NCI-H748 (cell line): ENCODE results near the gene PET117.
"Not testable (repeated sequence)": the region's sequence is repeated elsewhere in the genome, so short reads cannot be mapped to it uniquely, and the experiment has no call there.

Experiments used
- DNase-seq: peaks from one replicate; lab custom pipeline; 2025; ENCODE audit not compliant: unreplicated experiment; lab: John Stamatoyannopoulos, UW

The PET117 gene

GRCh38 chr20:18156045-18156444, 18.4 kb downstream of the PET117 start:
- DNase-seq, result no peak

DNA sequence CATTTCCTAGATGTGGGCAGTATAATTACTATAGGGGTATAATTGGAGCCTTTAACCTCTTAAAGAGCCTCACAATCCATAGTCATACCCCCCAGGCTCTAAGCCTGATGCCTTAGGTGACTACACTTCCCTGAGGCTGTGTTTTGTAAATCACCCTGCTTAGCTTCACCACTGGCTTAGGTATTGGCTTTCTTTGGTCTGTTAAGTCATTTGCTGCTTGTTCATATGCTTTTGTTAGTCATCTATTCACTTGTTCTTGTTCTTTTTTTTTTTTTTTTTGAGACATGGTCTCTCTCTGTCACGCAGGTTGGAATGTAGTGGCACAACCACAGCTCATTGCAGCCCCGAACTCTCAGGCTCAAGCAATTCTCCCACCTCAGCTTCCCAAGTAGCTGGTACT, 26.7 kb downstream of the PET117 start:
- no peak for DNase-seq

GRCh38 chr20:18165553-18165952, 27.9 kb downstream of the PET117 start:
- DNase-seq, result no peak

- DNase-seq, result no peak
Measured at GRCh38 chr20:18166241-18166881, 28.7 kb downstream of the PET117 start.

GRCh38 chr20:18166950-18167349, 29.3 kb downstream of the PET117 start:
- DNase-seq, result no peak

DNA sequence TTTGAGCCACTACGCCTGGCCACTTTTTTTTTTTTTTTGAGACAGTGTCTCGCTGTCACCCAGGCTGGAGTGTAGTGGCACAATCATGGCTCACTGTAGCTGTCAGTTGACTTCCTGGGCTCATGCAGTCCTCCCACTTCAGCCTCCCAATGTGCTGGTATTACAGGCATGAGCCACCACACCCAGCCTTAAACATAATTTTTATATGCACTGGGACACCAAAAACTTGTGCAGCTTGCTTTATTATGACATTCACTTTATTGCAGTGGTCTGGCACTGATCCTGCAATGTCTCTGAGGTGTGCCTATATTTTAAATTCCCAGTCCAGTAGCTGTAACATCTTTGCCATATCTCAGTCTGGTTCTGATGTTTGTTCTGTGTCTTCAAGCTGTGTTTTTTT, 34.7 kb downstream of the PET117 start:
- no peak for DNase-seq

DNA sequence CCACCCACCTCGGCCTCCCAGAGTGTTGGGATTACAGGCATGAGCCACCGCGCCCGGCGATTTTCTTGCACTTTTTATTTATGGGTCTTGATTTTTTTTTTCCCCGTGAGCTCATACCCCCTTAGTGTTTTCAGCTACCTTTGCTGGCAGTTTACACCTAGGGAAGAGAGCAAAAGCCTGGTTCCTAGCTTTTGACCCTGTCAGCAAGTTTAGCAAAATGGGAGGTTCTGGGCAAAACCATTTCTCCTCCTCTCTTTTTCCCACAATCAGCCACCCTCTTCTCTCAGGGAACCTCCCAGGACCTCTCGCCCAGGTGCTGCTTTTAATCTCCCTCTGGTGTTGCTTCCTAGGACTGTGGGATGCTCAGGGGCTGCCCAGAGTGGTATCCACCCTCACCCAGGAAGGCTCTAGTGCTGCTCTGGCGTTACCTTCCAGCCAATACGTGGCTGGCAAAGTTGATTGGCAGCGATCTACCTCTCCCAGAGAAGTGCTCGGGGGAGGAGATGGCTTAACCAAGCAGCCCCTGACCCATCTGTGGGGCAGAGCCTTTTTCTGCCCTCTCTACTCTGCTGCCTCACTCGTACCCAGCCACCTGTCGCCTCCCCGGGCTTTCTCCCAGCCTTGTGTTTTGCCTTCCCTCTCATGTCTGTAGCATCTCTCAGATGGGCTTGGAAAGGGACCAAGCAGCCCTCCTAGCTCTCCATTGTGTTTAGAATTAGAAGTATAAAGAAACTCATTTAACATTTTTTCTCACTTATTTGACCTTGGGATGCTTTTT, 37.4 kb downstream of the PET117 start:
- DNase-seq, result no peak

GRCh38 chr20:18176318-18176785, 38.7 kb downstream of the PET117 start:
- no peak for DNase-seq

DNA sequence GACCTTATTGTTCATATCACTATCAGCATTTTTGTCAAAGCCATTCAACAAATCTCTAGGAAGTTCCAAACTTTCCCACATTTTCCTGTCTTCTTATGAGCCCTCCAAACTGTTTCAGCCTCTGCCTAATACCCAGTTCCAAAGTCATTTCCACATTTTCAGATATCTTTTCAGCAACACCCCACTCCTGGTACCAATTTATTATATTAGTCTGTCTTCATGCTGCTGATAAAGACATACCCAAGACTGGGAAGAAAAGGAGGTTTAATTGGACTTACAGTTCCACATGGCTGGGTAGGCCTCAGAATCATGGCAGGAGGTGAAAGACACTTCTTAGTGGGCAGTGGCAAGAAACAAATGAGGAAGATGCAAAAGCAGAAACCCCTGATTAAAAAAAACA, 42.7 kb downstream of the PET117 start:
- not testable (repeated sequence) for DNase-seq

DNA sequence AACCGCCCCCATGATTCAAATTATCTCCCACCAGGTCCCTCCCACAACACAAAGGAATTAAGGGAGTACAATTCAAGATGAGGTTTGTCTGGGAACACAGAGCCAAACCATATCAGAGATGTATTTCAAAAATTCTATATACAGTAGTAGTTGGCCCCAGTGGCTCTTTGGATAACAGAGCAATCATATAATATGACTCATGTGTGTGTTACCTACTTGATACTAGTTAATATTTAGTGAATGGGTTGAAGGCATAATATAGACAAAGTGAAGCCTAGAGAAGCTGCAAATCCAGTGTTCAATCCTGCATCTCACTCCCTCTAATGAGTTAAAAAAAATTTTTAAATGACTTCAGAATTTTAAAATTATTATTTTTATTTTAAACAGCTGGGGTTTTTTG, 43.2 kb downstream of the PET117 start:
- DNase-seq, result no peak

- no peak for DNase-seq
Measured at GRCh38 chr20:18187020-18187419, 49.4 kb downstream of the PET117 start.

- no peak for DNase-seq
Measured at GRCh38 chr20:18188434-18188833, 50.8 kb downstream of the PET117 start.

DNA sequence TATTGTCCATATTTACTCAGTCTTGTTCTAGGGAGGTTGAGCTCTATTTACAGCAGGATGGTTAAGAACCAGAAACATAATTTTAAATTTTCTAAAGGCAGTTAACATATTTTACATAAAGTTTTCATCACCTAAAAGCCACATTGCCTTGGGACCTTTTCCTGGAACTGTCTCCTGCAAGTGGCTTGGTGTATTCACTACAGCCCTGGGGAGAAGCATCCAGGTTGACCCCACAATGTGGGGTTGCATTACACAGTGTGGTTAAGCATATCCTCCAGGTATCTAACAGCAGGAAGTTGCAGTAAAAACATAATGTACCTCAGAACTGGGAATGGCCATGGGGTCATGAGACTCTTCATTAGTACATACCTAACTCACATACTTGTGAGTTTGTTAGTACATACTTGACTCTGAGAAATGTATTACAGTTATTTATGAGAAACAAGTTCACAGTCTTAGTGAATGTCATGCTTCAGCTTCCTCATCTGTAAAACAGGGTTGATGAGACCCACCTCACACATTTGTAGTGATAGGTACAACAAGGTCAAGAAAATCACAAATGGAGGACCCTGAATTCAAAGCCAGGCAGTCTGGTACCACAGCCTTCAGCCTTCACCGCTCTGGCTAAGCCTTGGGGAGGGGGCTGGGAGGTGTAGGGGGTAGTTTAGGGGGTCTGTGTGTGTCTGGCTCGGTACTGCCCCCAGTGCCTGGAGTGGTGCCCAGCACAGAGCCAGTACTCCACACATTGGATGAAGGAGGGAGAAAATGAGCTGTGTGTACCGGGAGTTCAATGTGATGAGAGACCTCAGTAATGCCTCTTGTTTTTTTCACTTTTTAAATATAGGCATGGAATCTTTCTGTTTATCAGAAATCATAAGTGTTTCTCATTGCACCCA, 52.9 kb downstream of the PET117 start:
- no peak for DNase-seq

- DNase-seq, result no peak
Measured at GRCh38 chr20:18191306-18191705, 53.6 kb downstream of the PET117 start.
